ENCODE data around the gene TEKT5. TPM values are rescaled to one million over a fixed set of nuclear protein-coding genes. Genes with fewer than 3 reads are reported as not detected.
A peak's percentile ranks its signal among the peaks of the same experiment; 100 is the strongest.

TEKT5 gene
- total RNA-seq, 3 donors from 2014 or later, result not detected

GRCh38 chr16:10729104-10730048 lies 34.6 kb upstream of the TEKT5 start:
- intact Hi-C loops (cut with DNase I; ENCODE audit: low total_unique reads), result no loop called here
- Histone ChIP-seq H3K36me3 (no peaks in the 10 kb centered on the region), H3K27ac (no peak overlapping the region), H3K4me3 (no peak overlapping the region), H3K27me3 (no peaks in the 10 kb centered on the region), H3K4me1 (no peaks in the 10 kb centered on the region), H3K9me3 (no peaks in the 10 kb centered on the region)
- TF ChIP-seq POLR2AphosphoS5 (IDR thresholded peaks at IDR 0.05) (peak in 1 of 3 donors; percentile 17), CTCF (IDR thresholded peaks at IDR 0.05) (no peak)
- peak; percentile 57 to 71 for DNase-seq (ENCODE audit: low spot score in 2 of 2)

GRCh38 chr16:10728003-10728887 lies 33.5 kb upstream of the TEKT5 start:
- no peak for DNase-seq (ENCODE audit: low spot score in 2 of 2)

GRCh38 chr16:10708969-10709368 lies 14.2 kb upstream of the TEKT5 start:
- no peaks in the 10 kb centered on the region for H3K4me1 ChIP-seq
- no peak overlapping the region for H3K4me3 ChIP-seq
- TF ChIP-seq POLR2AphosphoS5 (IDR thresholded peaks at IDR 0.05), result no peak
- TF ChIP-seq CTCF (IDR thresholded peaks at IDR 0.05), result no peak
- TF ChIP-seq POLR2A (IDR thresholded peaks at IDR 0.05), result no peak
- no peaks in the 10 kb centered on the region for H3K27me3 ChIP-seq
- H3K27ac ChIP-seq, result no peak overlapping the region
- DNase-seq (ENCODE audit: low spot score in 2 of 2), result no peak
- intact Hi-C loops (cut with DNase I; ENCODE audit: low total_unique reads), result no loop called here
- no peaks in the 10 kb centered on the region for H3K36me3 ChIP-seq
- no peaks in the 10 kb centered on the region for H3K9me3 ChIP-seq

More at GRCh38 chr16:10728003-10728887, 33.5 kb upstream of the TEKT5 start:
- Histone ChIP-seq H3K4me1 (no peaks in the 10 kb centered on the region), H3K9me3 (no peaks in the 10 kb centered on the region), H3K4me3 (no peak overlapping the region), H3K27ac (no peak overlapping the region), H3K36me3 (no peaks in the 10 kb centered on the region), H3K27me3 (no peaks in the 10 kb centered on the region)
- intact Hi-C loops (cut with DNase I; ENCODE audit: low total_unique reads), result no loop called here
- TF ChIP-seq POLR2A (IDR thresholded peaks at IDR 0.05), result no peak
- no peak for TF ChIP-seq CTCF (IDR thresholded peaks at IDR 0.05)

DNA sequence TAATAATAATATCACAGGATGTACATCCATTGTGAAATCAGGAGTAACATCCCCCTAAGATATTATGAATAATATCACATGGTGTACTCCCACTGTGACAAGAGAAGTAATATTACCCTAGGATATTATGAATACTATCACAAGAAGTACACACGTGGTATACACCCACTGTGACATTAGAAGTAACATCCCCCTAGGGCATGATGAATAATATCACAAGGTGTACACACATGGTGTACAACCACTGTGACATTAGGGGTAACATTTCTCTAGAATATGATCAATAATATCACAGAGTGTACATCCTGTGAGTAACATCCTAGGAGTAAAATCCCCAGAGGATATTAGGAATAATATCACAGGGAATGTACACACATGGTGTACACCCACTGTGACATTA lies 5.0 kb upstream of the TEKT5 start:
- Histone ChIP-seq H3K27ac (no peak overlapping the region), H3K4me1 (no peaks in the 10 kb centered on the region), H3K4me3 (no peak overlapping the region), H3K36me3 (no peaks in the 10 kb centered on the region), H3K9me3 (no peaks in the 10 kb centered on the region), H3K27me3 (no peaks in the 10 kb centered on the region)
- intact Hi-C loops (cut with DNase I; ENCODE audit: low total_unique reads), result no loop called here
- TF ChIP-seq POLR2A (IDR thresholded peaks at IDR 0.05) (no peak), CTCF (IDR thresholded peaks at IDR 0.05) (no peak), POLR2AphosphoS5 (IDR thresholded peaks at IDR 0.05) (no peak)
- no peak for DNase-seq (ENCODE audit: low spot score in 2 of 2)

All from breast epithelium (tissue), 4 donors.